HG02885 (cell line): ENCODE results near the gene L3MBTL3.
A peak's percentile ranks its signal among the peaks of the same experiment; 100 is the strongest.

Experiments
- ATAC-seq: cut with Tn5 transposase; IDR thresholded peaks from one replicate; pipeline ENCODE4 v1.9.1; 2021; ENCODE audit warnings: mild to moderate bottlenecking; ENCODE audit not compliant: unreplicated experiment, poor library complexity

Gene L3MBTL3

GRCh38 chr6:130020907-130021629, 2.7 kb downstream of the L3MBTL3 start:
- ATAC-seq: peak; percentile 64

GRCh38 chr6:130026859-130027258, 8.5 kb downstream of the L3MBTL3 start:
- no peak for ATAC-seq

- peak; percentile 90 for ATAC-seq
These were observed 9.6 kb downstream of the L3MBTL3 start for GRCh38 chr6:130027948-130028347.

- no peak for ATAC-seq
These were observed 10.8 kb downstream of the L3MBTL3 start for GRCh38 chr6:130029163-130029562.

- no peak for ATAC-seq
These were observed 14.5 kb downstream of the L3MBTL3 start for GRCh38 chr6:130032758-130033340.

- ATAC-seq: no peak
These were observed 15.6 kb downstream of the L3MBTL3 start for GRCh38 chr6:130033949-130034348.

GRCh38 chr6:130034378-130035146, 16.2 kb downstream of the L3MBTL3 start:
- no peak for ATAC-seq

GRCh38 chr6:130035211-130035610, 16.8 kb downstream of the L3MBTL3 start:
- ATAC-seq: no peak

GRCh38 chr6:130037207-130037811, 18.9 kb downstream of the L3MBTL3 start:
- peak; percentile 41 for ATAC-seq

GRCh38 chr6:130041594-130041993, 23.2 kb downstream of the L3MBTL3 start:
- ATAC-seq: no peak

- ATAC-seq: no peak
These were observed 25.0 kb downstream of the L3MBTL3 start for GRCh38 chr6:130043344-130043743.

GRCh38 chr6:130045622-130046021, 27.2 kb downstream of the L3MBTL3 start:
- no peak for ATAC-seq

- no peak for ATAC-seq
These were observed 28.3 kb downstream of the L3MBTL3 start for GRCh38 chr6:130046671-130047070.

GRCh38 chr6:130047088-130047995, 29.0 kb downstream of the L3MBTL3 start:
- no peak for ATAC-seq

GRCh38 chr6:130050230-130050629, 31.8 kb downstream of the L3MBTL3 start:
- no peak for ATAC-seq

- ATAC-seq: no peak
These were observed 36.3 kb downstream of the L3MBTL3 start for GRCh38 chr6:130054725-130055124.

GRCh38 chr6:130055271-130055670, 36.9 kb downstream of the L3MBTL3 start:
- no peak for ATAC-seq

- no peak for ATAC-seq
These were observed 39.1 kb downstream of the L3MBTL3 start for GRCh38 chr6:130057495-130057894.

- no peak for ATAC-seq
These were observed 45.4 kb downstream of the L3MBTL3 start for GRCh38 chr6:130063806-130064205.

GRCh38 chr6:130065609-130066156, 47.3 kb downstream of the L3MBTL3 start:
- no peak for ATAC-seq
